NCI-H2029 (cell line): ENCODE data around the gene SUCLG2.

Experiments
- DNase-seq: peaks from one replicate; lab custom pipeline; 2025; lab: John Stamatoyannopoulos, UW

Gene SUCLG2

GRCh38 chr3:67649681-67650080, 4.7 kb downstream of the SUCLG2 start:
- DNase-seq: no peak

GRCh38 chr3:67648701-67649100, 5.7 kb downstream of the SUCLG2 start:
- DNase-seq: no peak

GRCh38 chr3:67648229-67648628, 6.2 kb downstream of the SUCLG2 start:
- DNase-seq: no peak

- no peak for DNase-seq
Measured at GRCh38 chr3:67647390-67647878, 7.0 kb downstream of the SUCLG2 start.

- no peak for DNase-seq
Measured at GRCh38 chr3:67646586-67647234, 7.7 kb downstream of the SUCLG2 start.

GRCh38 chr3:67644827-67645226, 9.6 kb downstream of the SUCLG2 start:
- no peak for DNase-seq

- DNase-seq: no peak
Measured at GRCh38 chr3:67642734-67643133, 11.7 kb downstream of the SUCLG2 start.

- no peak for DNase-seq
Measured at GRCh38 chr3:67642190-67642589, 12.2 kb downstream of the SUCLG2 start.

- no peak for DNase-seq
Measured at GRCh38 chr3:67641451-67641850, 13.0 kb downstream of the SUCLG2 start.

- no peak for DNase-seq
Measured at GRCh38 chr3:67640023-67640660, 14.3 kb downstream of the SUCLG2 start.

- DNase-seq: no peak
Measured at GRCh38 chr3:67637255-67637900, 17.0 kb downstream of the SUCLG2 start.

- DNase-seq: no peak
Measured at GRCh38 chr3:67635806-67636205, 18.6 kb downstream of the SUCLG2 start.

- no peak for DNase-seq
Measured at GRCh38 chr3:67635257-67635656, 19.2 kb downstream of the SUCLG2 start.

GRCh38 chr3:67630666-67631362, 23.6 kb downstream of the SUCLG2 start:
- DNase-seq: no peak

- DNase-seq: no peak
Measured at GRCh38 chr3:67624687-67625086, 29.7 kb downstream of the SUCLG2 start.

- no peak for DNase-seq
Measured at GRCh38 chr3:67624078-67624477, 30.3 kb downstream of the SUCLG2 start.

- no peak for DNase-seq
Measured at GRCh38 chr3:67622652-67623051, 31.8 kb downstream of the SUCLG2 start.

- no peak for DNase-seq
Measured at GRCh38 chr3:67620869-67621268, 33.5 kb downstream of the SUCLG2 start.

GRCh38 chr3:67619991-67620390, 34.4 kb downstream of the SUCLG2 start:
- DNase-seq: no peak

GRCh38 chr3:67617518-67617917, 36.9 kb downstream of the SUCLG2 start:
- no peak for DNase-seq

GRCh38 chr3:67616046-67616445, 38.4 kb downstream of the SUCLG2 start:
- no peak for DNase-seq

GRCh38 chr3:67614195-67614594, 40.2 kb downstream of the SUCLG2 start:
- no peak for DNase-seq

GRCh38 chr3:67610458-67610857, 44.0 kb downstream of the SUCLG2 start:
- no peak for DNase-seq
